H1 (cell line): Measurements from ENCODE around the gene JMJD8. TPM values are rescaled to one million over a fixed set of nuclear protein-coding genes. Genes with fewer than 3 reads are reported as not detected.

Experiments
- CTCF ChIA-PET: fragments of 300-600 bp; sonication (Branson Sonifier 250); formaldehyde crosslinking; loops from one replicate; lab custom pipeline; 2021; ENCODE audit not compliant: partially characterized antibody; lab: Charles Lee
- POLR2A ChIA-PET: fragments of 300-600 bp; sonication (Branson Sonifier 250); formaldehyde crosslinking; loops from one replicate; lab custom pipeline; 2021; ENCODE audit warnings: inconsistent platforms; ENCODE audit not compliant: partially characterized antibody; lab: Charles Lee
- DNase-seq, 2 experiments: peaks; one replicate each; pipeline versions ENCODE4 v3.0.0 to v3.0.0-alpha.2; 2010 to 2022; ENCODE audit warnings: low spot score in 2 of 2, low read depth in 1 of 2, mixed read lengths in 1 of 2
- FAIRE-seq: peaks from 2 replicates; lab custom pipeline; 2011; peaks lifted over from hg19 to GRCh38; lab: Jason Lieb, UNC
- H2AFZ ChIP-seq: 2 replicates; pipeline ENCODE4 v1.8.1; 2012; ENCODE audit warnings: low read length, inconsistent platforms
- H2AK5ac ChIP-seq: 2 replicates; pipeline ENCODE4 v1.6.1; 2013; ENCODE audit warnings: low read depth, low read length
- H2BK120ac ChIP-seq: replicated peaks from 2 replicates; pipeline ENCODE3; 2013; ENCODE audit warnings: low read depth, low read length, inconsistent platforms
- H2BK12ac ChIP-seq: 2 replicates; pipeline ENCODE4 v1.6.1; 2013; ENCODE audit warnings: low read depth, low read length
- H2BK15ac ChIP-seq: 2 replicates; pipeline ENCODE4 v1.6.1; 2013; ENCODE audit warnings: low read length
- H2BK20ac ChIP-seq: 2 replicates; pipeline ENCODE4 v1.6.1; 2013; ENCODE audit warnings: low read length
- H2BK5ac ChIP-seq: 2 replicates; pipeline ENCODE4 v1.6.1; 2013; ENCODE audit warnings: low read depth, low read length
- H3K14ac ChIP-seq: 2 replicates; pipeline ENCODE4 v1.6.1; 2013; ENCODE audit warnings: inconsistent platforms; ENCODE audit not compliant: insufficient read length
- H3K18ac ChIP-seq: 2 replicates; pipeline ENCODE4 v1.6.1; 2013; ENCODE audit warnings: low read length; ENCODE audit errors: extremely low read depth
- H3K23ac ChIP-seq: 2 replicates; pipeline ENCODE4 v1.6.1; 2013; ENCODE audit warnings: inconsistent platforms; ENCODE audit not compliant: insufficient read length
- H3K23me2 ChIP-seq: 2 replicates; pipeline ENCODE4 v1.6.1; 2013; ENCODE audit warnings: low read depth, low read length
- H3K27ac ChIP-seq: 2 replicates; pipeline ENCODE4 v1.6.1; 2011; ENCODE audit warnings: low read depth, low read length, inconsistent platforms
- H3K27me3 ChIP-seq, 4 experiments: replicated peaks in 1 of 4; 1 replicate in 1 of 4; 2 replicates in 3 of 4; pipeline versions ENCODE4 v1.6.1 to v1.8.1; 2011 to 2013; ENCODE audit warnings: low read length in 3 of 4, mild to moderate bottlenecking in 3 of 4, inconsistent platforms in 2 of 4, mixed read lengths in 2 of 4, moderate library complexity in 1 of 4; ENCODE audit not compliant: control insufficient read depth in 3 of 4, insufficient read depth in 3 of 4; ENCODE audit errors: extremely low read depth in 1 of 4
- H3K36me3 ChIP-seq, 4 experiments: 2 replicates each; pipeline versions ENCODE4 v1.6.1 to v1.8.1; 2011 to 2013; ENCODE audit warnings: mild to moderate bottlenecking in 4 of 4, low read length in 3 of 4, moderate library complexity in 2 of 4, control low read depth in 1 of 4, inconsistent platforms in 1 of 4; ENCODE audit not compliant: insufficient read depth in 4 of 4, control insufficient read depth in 2 of 4
- H3K4ac ChIP-seq: replicated peaks from 2 replicates; pipeline ENCODE3; 2013; ENCODE audit warnings: low read length, low read depth, mixed read lengths, inconsistent platforms; ENCODE audit not compliant: insufficient read length
- H3K4me1 ChIP-seq, 4 experiments: replicated peaks in 1 of 4; 1 replicate in 1 of 4; 2 replicates in 3 of 4; pipeline versions ENCODE4 v1.6.1 to v1.8.1; 2011 to 2013; ENCODE audit warnings: low read length in 3 of 4, inconsistent platforms in 2 of 4, mixed read lengths in 1 of 4; ENCODE audit not compliant: insufficient read depth in 4 of 4, control insufficient read depth in 3 of 4
- H3K4me2 ChIP-seq, 2 experiments: 2 replicates each; pipeline versions ENCODE4 v1.6.1 to v1.8.1; 2011 to 2013; ENCODE audit warnings: low read depth in 2 of 2, low read length in 2 of 2, control low read depth in 1 of 2, inconsistent platforms in 1 of 2, mild to moderate bottlenecking in 1 of 2; ENCODE audit not compliant: insufficient read depth in 1 of 2
- H3K4me3 ChIP-seq, 4 experiments: fragments of 200-600, 300-600 bp in 1 of 4; sonication (generic), shearing (Covaris generic), sonication (Bioruptor Twin) in 1 of 4; 2 replicates each; pipeline versions ENCODE4 v1.5.1 to v1.8.1; 2011 to 2016; ENCODE audit warnings: low read length in 4 of 4, low read depth in 3 of 4, control low read depth in 2 of 4, inconsistent platforms in 2 of 4, mild to moderate bottlenecking in 2 of 4, mixed read lengths in 1 of 4, moderate library complexity in 1 of 4; ENCODE audit not compliant: insufficient read depth in 2 of 4; ENCODE audit errors: extremely low read depth in 1 of 4
- H3K56ac ChIP-seq: replicated peaks from 2 replicates; pipeline ENCODE3; 2013; ENCODE audit warnings: low read depth, mild to moderate bottlenecking, mixed read lengths, low read length, inconsistent platforms; ENCODE audit not compliant: insufficient read length
- H3K79me1 ChIP-seq: 2 replicates; pipeline ENCODE4 v1.6.1; 2013; ENCODE audit warnings: low read depth, low read length, control low read depth
- H3K79me2 ChIP-seq, 2 experiments: 2 replicates each; pipeline versions ENCODE4 v1.6.1 to v1.8.1; 2012 to 2013; ENCODE audit warnings: low read length in 2 of 2, mild to moderate bottlenecking in 2 of 2, inconsistent platforms in 1 of 2; ENCODE audit not compliant: insufficient read depth in 2 of 2, control insufficient read depth in 1 of 2
- H3K9ac ChIP-seq, 4 experiments: replicated peaks in 1 of 4; 1 replicate in 1 of 4; 2 replicates in 3 of 4; pipeline versions ENCODE4 v1.6.1 to v1.8.1; 2011 to 2013; ENCODE audit warnings: low read depth in 3 of 4, low read length in 3 of 4, control low read depth in 2 of 4, mild to moderate bottlenecking in 2 of 4, moderate library complexity in 2 of 4, inconsistent platforms in 1 of 4; ENCODE audit errors: extremely low read depth in 1 of 4
- H3K9me3 ChIP-seq, 2 experiments: 2 replicates each; pipeline versions ENCODE4 v1.6.1 to v1.8.1; 2012 to 2013; ENCODE audit warnings: mild to moderate bottlenecking in 2 of 2, moderate library complexity in 2 of 2, control low read depth in 1 of 2, inconsistent platforms in 1 of 2, low read depth in 1 of 2, low read length in 1 of 2, mixed read lengths in 1 of 2; ENCODE audit not compliant: insufficient read depth in 2 of 2
- H4K20me1 ChIP-seq, 2 experiments: replicated peaks in 1 of 2; 2 replicates each; pipeline versions ENCODE3 to v1.8.1; 2011 to 2013; ENCODE audit warnings: inconsistent platforms in 2 of 2, low read length in 2 of 2, mild to moderate bottlenecking in 1 of 2; ENCODE audit not compliant: insufficient read depth in 2 of 2, control insufficient read depth in 1 of 2
- H4K5ac ChIP-seq: 2 replicates; pipeline ENCODE4 v1.6.1; 2013; ENCODE audit warnings: low read length, low read depth, mixed read lengths, inconsistent platforms; ENCODE audit not compliant: insufficient read length
- H4K8ac ChIP-seq: 2 replicates; pipeline ENCODE4 v1.8.0; 2013; ENCODE audit warnings: mild to moderate bottlenecking, moderate library complexity, low read length, inconsistent platforms; ENCODE audit not compliant: insufficient read depth; ENCODE audit errors: extremely low read depth
- H4K91ac ChIP-seq: replicated peaks from 2 replicates; pipeline ENCODE3; 2013; ENCODE audit warnings: low read length, mixed read lengths, inconsistent platforms; ENCODE audit not compliant: insufficient read length
- BRCA1 ChIP-seq: IDR thresholded peaks from 2 replicates; pipeline ENCODE4 v1.6.1; 2012; ENCODE audit warnings: low read depth, low read length, improper control_type of control experiment
- CBX8 ChIP-seq: fragments of 300-800, 300-1000 bp; sonication (generic); IDR thresholded peaks from 2 replicates; pipeline ENCODE4 v1.7.1; 2016; ENCODE audit warnings: low read depth, low read length, borderline replicate concordance
- CHD1 ChIP-seq: IDR thresholded peaks from 2 replicates; pipeline ENCODE4 v1.6.1; 2012; ENCODE audit warnings: low read depth, low read length, improper control_type of control experiment
- CTBP2 ChIP-seq: IDR thresholded peaks from 2 replicates; pipeline ENCODE4 v1.7.0; 2011; ENCODE audit warnings: borderline replicate concordance, mild to moderate bottlenecking, moderate library complexity, mixed read lengths, low read length; ENCODE audit not compliant: insufficient read depth, insufficient read length
- EGR1 ChIP-seq: IDR thresholded peaks from 2 replicates; pipeline ENCODE4 v1.6.1; 2011; ENCODE audit warnings: low read depth, low read length, borderline replicate concordance
- EZH2 ChIP-seq: fragments of 200-600 bp; sonication (generic); IDR thresholded peaks from 2 replicates; pipeline ENCODE4 v1.7.1; 2012; ENCODE audit warnings: low read depth, mild to moderate bottlenecking, moderate library complexity, low read length, inconsistent platforms; ENCODE audit not compliant: severe bottlenecking
- POU5F1 ChIP-seq: IDR thresholded peaks from 2 replicates; pipeline ENCODE4 v1.6.1; 2011; ENCODE audit warnings: low read depth, mild to moderate bottlenecking, low read length, moderate library complexity
- SAP30 ChIP-seq: fragments of 300-600 bp; sonication (generic); IDR thresholded peaks from 2 replicates; pipeline ENCODE4 v1.7.1; 2012; ENCODE audit warnings: low read length, moderate library complexity, mild to moderate bottlenecking, inconsistent platforms; ENCODE audit not compliant: insufficient read depth, insufficient replicate concordance
- SIN3A ChIP-seq, 2 experiments: IDR thresholded peaks in 1 of 2; conservative IDR thresholded peaks in 1 of 2; 2 replicates each; pipeline ENCODE4 v1.6.1; 2011 to 2012; ENCODE audit warnings: low read length in 2 of 2, improper control_type of control experiment in 1 of 2, low read depth in 1 of 2, mild to moderate bottlenecking in 1 of 2
- SRF ChIP-seq: IDR thresholded peaks from 2 replicates; pipeline ENCODE4 v1.6.1; 2011; ENCODE audit warnings: mild to moderate bottlenecking, low read depth, low read length, moderate library complexity
- WGBS, 2 experiments: shearing (Covaris generic) in 1 of 2; methylation state at CpG; one replicate each; pipeline versions ENCODE4 v1.1.6 to v1.1.7; 2013 to 2015; ENCODE audit warnings: low lambda C conversion rate in 2 of 2, mixed read lengths in 2 of 2, inconsistent platforms in 1 of 2, low coverage in 1 of 2, missing lambda C conversion rate in 1 of 2; ENCODE audit not compliant: insufficient replicate concordance in 2 of 2, insufficient coverage in 1 of 2, insufficient read length in 1 of 2; ENCODE audit errors: extremely low coverage in 1 of 2, missing lambda C conversion rate in 1 of 2; 5-methylcytosine and 5-hydroxymethylcytosine counted together
- polyA plus RNA-seq, 7 experiments: library from polyadenylated mRNA; depleted of rRNA in 3 of 7; stranded (reverse) in 5 of 7; unstranded in 2 of 7; fragments of >200 nt in 5 of 7; fragments of 200-250 nt in 2 of 7; gene quantifications; 1 replicate in 5 of 7; 2 replicates in 1 of 7; 4 replicates in 1 of 7; pipeline versions ENCODE4 v1.2.1 to v1.2.3, GENCODE V29; 2011 to 2013; ENCODE audit warnings: missing spikeins in 2 of 7, mixed read lengths in 2 of 7
- total RNA-seq: library from RNA; stranded (reverse); fragmentation: NEBNext Ultra II Directional; extraction: Animal tissue kit (Norgen Biotek cat#: 25700); gene quantifications from 2 replicates; pipeline ENCODE4 v1.2.1, GENCODE V29; 2021
- TF ChIP-seq, protein P1 (sequence below): IDR thresholded peaks from 2 replicates; pipeline ENCODE4 v1.6.1; 2012; ENCODE audit warnings: inconsistent platforms

JMJD8 gene
- total and polyA plus RNA-seq, 2 of the 8 experiments (the other 6 are each of a cell fraction or from before 2014, with no cell fraction given) = 46.4 to 87.4 TPM

DNA sequence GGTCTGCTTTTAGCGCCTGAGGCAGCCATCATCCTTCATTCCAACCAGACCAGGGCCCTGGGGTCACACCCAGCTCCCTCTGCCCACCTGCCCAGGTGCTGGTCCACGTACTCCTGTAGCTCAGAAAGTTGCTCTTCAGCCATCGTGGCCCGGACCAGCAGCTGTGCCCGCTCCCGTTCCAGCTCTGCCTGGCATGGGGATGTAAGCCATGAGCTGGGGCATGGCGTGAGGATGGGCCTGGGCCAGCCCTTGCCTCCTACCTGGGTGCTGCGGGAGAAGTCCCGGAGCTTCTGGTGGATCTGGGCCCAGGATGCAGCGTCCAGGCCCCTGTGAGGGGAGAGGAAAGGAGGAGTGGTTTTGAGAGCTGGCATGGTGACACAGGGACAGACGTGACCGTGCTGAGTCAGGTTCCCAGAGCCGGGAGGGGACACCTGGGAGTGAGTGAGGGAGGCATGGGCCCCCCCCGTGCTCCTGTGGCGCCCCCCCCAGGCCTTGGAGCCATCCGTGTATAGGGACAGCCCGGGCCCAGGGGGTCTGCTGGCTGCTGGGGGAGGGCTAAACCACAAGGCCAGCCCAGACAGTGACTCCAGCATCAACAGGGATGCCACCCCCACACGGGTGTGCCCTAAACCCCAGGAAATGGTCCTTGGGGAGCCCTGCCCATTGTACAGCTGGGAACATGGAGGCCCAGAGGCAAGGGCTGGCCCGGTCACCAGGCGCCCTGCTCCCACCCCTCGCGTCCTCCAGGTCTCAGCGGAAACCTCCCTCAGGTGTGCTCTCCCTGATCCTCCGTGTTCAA lies 38.9 kb upstream of the JMJD8 start:
- no peak overlapping the region for H4K91ac ChIP-seq
- no peak overlapping the region for H2BK120ac ChIP-seq
- peaks cover 0 to 22% (median 5%) of the 10 kb centered on the region in 4 experiments; a peak in 4 of 7 replicates for H3K27me3 ChIP-seq
- TF ChIP-seq POU5F1 = no peak
- TF ChIP-seq, protein P1, sequence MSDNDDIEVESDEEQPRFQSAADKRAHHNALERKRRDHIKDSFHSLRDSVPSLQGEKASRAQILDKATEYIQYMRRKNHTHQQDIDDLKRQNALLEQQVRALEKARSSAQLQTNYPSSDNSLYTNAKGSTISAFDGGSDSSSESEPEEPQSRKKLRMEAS = no peak
- TF ChIP-seq CBX8 = no peak
- no peak for TF ChIP-seq EGR1
- TF ChIP-seq SAP30 = no peak
- TF ChIP-seq CTBP2 = no peak
- TF ChIP-seq EZH2 = no peak
- TF ChIP-seq SRF = no peak
- TF ChIP-seq BRCA1 = no peak
- no peak for TF ChIP-seq SIN3A (conservative IDR thresholded peaks at IDR 0.05 in 1 of 2, IDR thresholded peaks at IDR 0.05 in 1 of 2; ENCODE audit: low read depth in 1 of 2, low read length in 2 of 2)
- no peak for TF ChIP-seq CHD1
- H3K79me1 ChIP-seq = no peaks in the 10 kb centered on the region
- ChIA-PET CTCF (interaction anchor here (0.6 to 35.8 kb wide), 5 partner anchors 6 to 62 kb away, joined by 3 to 977 read pairs (median 424); partner anchors contain the start of genes ANTKMT, CCDC78, CHTF18 and CIAO3), POLR2A (interaction anchor here (0.7 to 23.0 kb wide), 12 partner anchors 4 to 609 kb away, joined by 3 to 353 read pairs (median 7); partner anchors contain the start of genes ANTKMT, CCDC78, CHTF18 and CIAO3)
- H2AK5ac ChIP-seq = no peak overlapping the region
- no peak overlapping the region for H3K14ac ChIP-seq
- H3K79me2 ChIP-seq = no peaks in the 10 kb centered on the region
- H3K56ac ChIP-seq = no peak overlapping the region
- no peak overlapping the region for H2BK15ac ChIP-seq
- H3K23me2 ChIP-seq = peaks cover 22% of the 10 kb centered on the region; the same call in 1 of the 2 replicates
- FAIRE-seq (no peak), DNase-seq (no peak)
- peaks cover 0 to 6% (median 0%) of the 10 kb centered on the region in 4 experiments; a peak in 1 of 8 replicates for H3K36me3 ChIP-seq
- H3K4ac ChIP-seq = no peak overlapping the region
- H3K18ac ChIP-seq = no peak overlapping the region
- H4K20me1 ChIP-seq = peaks cover 4 to 19% of the 10 kb centered on the region in 2 experiments
- no peak overlapping the region for H3K23ac ChIP-seq
- H3K4me3 ChIP-seq = no peak overlapping the region
- no peak overlapping the region for H2BK12ac ChIP-seq
- no peak overlapping the region for H2AFZ ChIP-seq
- H3K4me2 ChIP-seq = no peak overlapping the region
- H3K4me1 ChIP-seq = peaks cover 0 to 25% (median 14%) of the 10 kb centered on the region in 4 experiments; a peak in 5 of 7 replicates
- no peak overlapping the region for H2BK20ac ChIP-seq
- H3K9me3 ChIP-seq = no peaks in the 10 kb centered on the region; a peak in 1 of 4 replicates
- H3K27ac ChIP-seq = no peak overlapping the region
- no peak overlapping the region for H4K5ac ChIP-seq
- H2BK5ac ChIP-seq = no peak overlapping the region
- no peak overlapping the region for H3K9ac ChIP-seq
- H4K8ac ChIP-seq = peak overlapping the region; percentile 51; the same call in 1 of the 2 replicates
- WGBS, 2 experiments = 95% methylated on average over 23 of the region's 24 CpGs; no CpG with 5 or more reads in 1 of the 2 experiments
